Central memory CD8-positive, alpha-beta T cell (primary cell): Measurements from ENCODE around the gene VWC2.
"Not testable (repeated sequence)": the region's sequence is repeated elsewhere in the genome, so short reads cannot be mapped to it uniquely, and the experiment has no call there.

Experiments
- ATAC-seq: fragments of 150-1000 bp; cut with Tn5 transposase; replicated peaks from 2 replicates; pipeline ENCODE4 v1.10.0; 2022; ENCODE audit warnings: mild to moderate bottlenecking, moderate FRiP score, moderate number of reproducible peaks; ENCODE audit not compliant: poor library complexity, severe bottlenecking; ENCODE audit errors: extremely low read depth
- DNase-seq, 2 donors: peaks; one replicate each; pipeline ENCODE4 v3.0.0; 2021; ENCODE audit warnings: low spot score in 2 of 2
- H3K27ac Mint-ChIP-seq: one replicate; pipeline ENCODE4 v1.8.0; 2022; ENCODE audit warnings: low read depth, mild to moderate bottlenecking, moderate library complexity, mixed read lengths
- H3K27me3 Mint-ChIP-seq: one replicate; pipeline ENCODE4 v1.8.0; 2022; ENCODE audit warnings: mixed read lengths
- H3K36me3 Mint-ChIP-seq: one replicate; pipeline ENCODE4 v1.8.0; 2022; ENCODE audit warnings: mild to moderate bottlenecking, moderate library complexity, mixed read lengths; ENCODE audit not compliant: insufficient read depth
- H3K4me1 Mint-ChIP-seq: one replicate; pipeline ENCODE4 v1.8.0; 2022; ENCODE audit warnings: mixed read lengths
- H3K4me3 Mint-ChIP-seq: one replicate; pipeline ENCODE4 v1.8.0; 2022; ENCODE audit warnings: mild to moderate bottlenecking, moderate library complexity, mixed read lengths
- H3K9me3 Mint-ChIP-seq: one replicate; pipeline ENCODE4 v1.8.0; 2022; ENCODE audit warnings: mixed read lengths

Gene VWC2

GRCh38 chr7:49839863-49840645 lies 66.6 kb downstream of the VWC2 start:
- no peaks in the 10 kb centered on the region for H3K36me3 Mint-ChIP-seq
- H3K4me1 Mint-ChIP-seq, result no peaks in the 10 kb centered on the region
- no peaks in the 10 kb centered on the region for H3K27me3 Mint-ChIP-seq
- H3K4me3 Mint-ChIP-seq, result no peak overlapping the region
- peaks cover 7% of the 10 kb centered on the region for H3K9me3 Mint-ChIP-seq
- no peak for ATAC-seq
- no peak overlapping the region for H3K27ac Mint-ChIP-seq
- DNase-seq, result no peak

DNA sequence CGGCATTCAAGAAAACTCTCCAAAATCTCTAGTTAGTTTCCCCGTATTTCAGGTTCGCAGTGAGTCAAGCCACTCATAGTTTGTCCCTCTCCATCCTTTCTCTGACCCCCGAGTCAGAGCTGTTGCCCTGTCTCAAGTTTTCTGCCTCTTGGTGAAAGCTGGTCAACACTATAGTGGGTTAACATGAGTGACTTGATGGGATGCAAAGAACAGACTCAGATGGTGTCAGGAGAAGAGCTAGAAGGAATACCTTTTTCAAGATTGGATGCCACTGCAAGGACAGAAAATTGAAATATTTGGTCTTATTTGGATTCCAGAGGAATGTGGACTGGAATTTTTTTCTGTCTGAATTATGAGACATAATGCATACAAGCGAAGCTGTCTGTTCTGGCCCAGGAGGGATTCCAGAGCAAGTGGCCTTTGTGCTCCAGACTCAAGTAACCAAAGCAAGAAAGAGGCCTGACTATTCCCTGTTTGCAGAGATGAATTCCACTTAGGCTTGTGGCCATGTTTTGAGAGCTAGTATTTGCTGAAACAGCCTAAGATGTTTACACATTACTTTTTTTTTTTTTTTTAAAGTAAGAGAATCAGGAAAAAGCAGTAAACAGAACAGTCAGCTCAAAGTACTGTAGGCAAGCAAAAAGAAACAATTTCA lies 67.4 kb downstream of the VWC2 start:
- H3K36me3 Mint-ChIP-seq, result no peaks in the 10 kb centered on the region

GRCh38 chr7:49845626-49846025 lies 72.2 kb downstream of the VWC2 start:
- Mint-ChIP-seq H3K36me3 (no peaks in the 10 kb centered on the region), H3K27me3 (no peaks in the 10 kb centered on the region), H3K4me1 (no peaks in the 10 kb centered on the region), H3K9me3 (peaks cover 7% of the 10 kb centered on the region), H3K27ac (no peak overlapping the region), H3K4me3 (no peak overlapping the region)
- DNase-seq (no peak), ATAC-seq (no peak)

More for the DNA sequence above, 67.4 kb downstream of the VWC2 start:
- no peak for DNase-seq
- H3K27ac Mint-ChIP-seq, result no peak overlapping the region
- peaks cover 7% of the 10 kb centered on the region for H3K9me3 Mint-ChIP-seq
- H3K27me3 Mint-ChIP-seq, result no peaks in the 10 kb centered on the region
- H3K4me1 Mint-ChIP-seq, result no peaks in the 10 kb centered on the region
- no peak for ATAC-seq
- H3K4me3 Mint-ChIP-seq, result no peak overlapping the region

GRCh38 chr7:49848211-49848841 lies 74.9 kb downstream of the VWC2 start:
- DNase-seq (no peak), ATAC-seq (no peak)
- Mint-ChIP-seq H3K27me3 (no peaks in the 10 kb centered on the region), H3K4me1 (no peaks in the 10 kb centered on the region), H3K4me3 (no peak overlapping the region), H3K27ac (no peak overlapping the region), H3K9me3 (peaks cover 7% of the 10 kb centered on the region), H3K36me3 (no peaks in the 10 kb centered on the region)

DNA sequence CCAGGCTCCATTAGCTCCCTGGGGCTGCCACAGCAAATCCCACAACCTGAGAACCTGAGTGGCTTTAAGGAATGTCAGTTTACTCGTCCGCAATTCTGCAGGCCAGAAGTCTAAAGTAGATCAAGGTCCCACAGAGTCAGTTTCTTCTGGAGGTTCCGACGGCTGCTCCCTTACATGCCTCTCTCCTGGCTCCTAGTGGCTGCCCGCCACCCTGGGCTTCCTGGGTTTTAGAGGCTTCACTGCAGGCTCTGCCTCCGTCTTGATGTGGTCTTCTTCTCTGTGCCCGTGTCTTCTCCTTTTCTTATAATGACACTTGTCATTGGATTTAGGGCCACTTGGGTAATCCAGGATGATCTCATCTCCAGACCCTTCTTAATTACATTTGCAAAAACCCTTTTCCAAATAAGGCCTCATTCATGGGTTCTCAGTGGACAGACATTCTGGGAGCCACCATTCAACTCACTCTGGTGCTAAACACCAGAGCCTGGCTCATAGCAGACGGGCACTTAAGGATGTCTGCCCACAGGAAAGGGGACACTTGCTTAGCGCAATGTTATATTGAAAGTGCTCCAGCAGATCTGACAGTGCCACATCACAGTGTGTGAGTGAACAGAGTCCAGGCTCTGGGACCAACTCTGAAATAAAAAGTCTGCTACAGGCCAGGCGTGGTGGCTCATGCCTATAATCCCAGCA lies 77.6 kb downstream of the VWC2 start:
- Mint-ChIP-seq H3K27ac (no peak overlapping the region), H3K36me3 (no peaks in the 10 kb centered on the region), H3K27me3 (no peaks in the 10 kb centered on the region), H3K4me3 (no peak overlapping the region), H3K9me3 (no peaks in the 10 kb centered on the region), H3K4me1 (no peaks in the 10 kb centered on the region)
- DNase-seq (no peak), ATAC-seq (no peak)

GRCh38 chr7:49851614-49851934 lies 78.1 kb downstream of the VWC2 start:
- not testable (repeated sequence) for H3K27ac Mint-ChIP-seq, ATAC-seq

GRCh38 chr7:49852619-49853462 lies 79.4 kb downstream of the VWC2 start:
- no peak overlapping the region for H3K4me3 Mint-ChIP-seq
- DNase-seq, result no peak
- no peaks in the 10 kb centered on the region for H3K9me3 Mint-ChIP-seq
- no peaks in the 10 kb centered on the region for H3K4me1 Mint-ChIP-seq
- no peak for ATAC-seq
- H3K27ac Mint-ChIP-seq, result no peak overlapping the region
- H3K27me3 Mint-ChIP-seq, result no peaks in the 10 kb centered on the region
- no peaks in the 10 kb centered on the region for H3K36me3 Mint-ChIP-seq

More at GRCh38 chr7:49851614-49851934, 78.1 kb downstream of the VWC2 start:
- not testable (repeated sequence) for H3K27me3 Mint-ChIP-seq, H3K9me3 Mint-ChIP-seq, H3K4me3 Mint-ChIP-seq, DNase-seq, H3K36me3 Mint-ChIP-seq, H3K4me1 Mint-ChIP-seq

GRCh38 chr7:49855281-49855980 lies 82.0 kb downstream of the VWC2 start:
- Mint-ChIP-seq H3K4me3 (no peak overlapping the region), H3K9me3 (no peaks in the 10 kb centered on the region), H3K36me3 (no peaks in the 10 kb centered on the region), H3K4me1 (no peaks in the 10 kb centered on the region), H3K27ac (no peak overlapping the region), H3K27me3 (no peaks in the 10 kb centered on the region)
- DNase-seq (no peak), ATAC-seq (no peak)

GRCh38 chr7:49860293-49860692 lies 86.9 kb downstream of the VWC2 start:
- H3K27ac Mint-ChIP-seq, result no peak overlapping the region
- H3K4me1 Mint-ChIP-seq, result no peaks in the 10 kb centered on the region
- DNase-seq (no peak), ATAC-seq (no peak)
- no peaks in the 10 kb centered on the region for H3K9me3 Mint-ChIP-seq
- no peak overlapping the region for H3K4me3 Mint-ChIP-seq
- H3K27me3 Mint-ChIP-seq, result no peaks in the 10 kb centered on the region
- H3K36me3 Mint-ChIP-seq, result no peaks in the 10 kb centered on the region

GRCh38 chr7:49866076-49866735 lies 92.8 kb downstream of the VWC2 start:
- DNase-seq, result no peak
- H3K36me3 Mint-ChIP-seq, result no peaks in the 10 kb centered on the region
- no peaks in the 10 kb centered on the region for H3K4me1 Mint-ChIP-seq
- no peak for ATAC-seq
- H3K4me3 Mint-ChIP-seq, result no peak overlapping the region
- H3K9me3 Mint-ChIP-seq, result no peaks in the 10 kb centered on the region
- no peak overlapping the region for H3K27ac Mint-ChIP-seq
- peaks cover 41% of the 10 kb centered on the region for H3K27me3 Mint-ChIP-seq

GRCh38 chr7:49866910-49867309 lies 93.5 kb downstream of the VWC2 start:
- DNase-seq (no peak), ATAC-seq (no peak)
- Mint-ChIP-seq H3K27ac (no peak overlapping the region), H3K27me3 (peaks cover 41% of the 10 kb centered on the region), H3K4me3 (no peak overlapping the region), H3K9me3 (no peaks in the 10 kb centered on the region), H3K4me1 (no peaks in the 10 kb centered on the region), H3K36me3 (no peaks in the 10 kb centered on the region)
